ENCODE data around the gene ARRDC2. TPM values are rescaled to one million over a fixed set of nuclear protein-coding genes. Genes with fewer than 3 reads are reported as not detected.

ARRDC2 gene
- total and polyA plus RNA-seq, 8 donors = 3.8 to 34.8 (median 9.6) TPM

DNA sequence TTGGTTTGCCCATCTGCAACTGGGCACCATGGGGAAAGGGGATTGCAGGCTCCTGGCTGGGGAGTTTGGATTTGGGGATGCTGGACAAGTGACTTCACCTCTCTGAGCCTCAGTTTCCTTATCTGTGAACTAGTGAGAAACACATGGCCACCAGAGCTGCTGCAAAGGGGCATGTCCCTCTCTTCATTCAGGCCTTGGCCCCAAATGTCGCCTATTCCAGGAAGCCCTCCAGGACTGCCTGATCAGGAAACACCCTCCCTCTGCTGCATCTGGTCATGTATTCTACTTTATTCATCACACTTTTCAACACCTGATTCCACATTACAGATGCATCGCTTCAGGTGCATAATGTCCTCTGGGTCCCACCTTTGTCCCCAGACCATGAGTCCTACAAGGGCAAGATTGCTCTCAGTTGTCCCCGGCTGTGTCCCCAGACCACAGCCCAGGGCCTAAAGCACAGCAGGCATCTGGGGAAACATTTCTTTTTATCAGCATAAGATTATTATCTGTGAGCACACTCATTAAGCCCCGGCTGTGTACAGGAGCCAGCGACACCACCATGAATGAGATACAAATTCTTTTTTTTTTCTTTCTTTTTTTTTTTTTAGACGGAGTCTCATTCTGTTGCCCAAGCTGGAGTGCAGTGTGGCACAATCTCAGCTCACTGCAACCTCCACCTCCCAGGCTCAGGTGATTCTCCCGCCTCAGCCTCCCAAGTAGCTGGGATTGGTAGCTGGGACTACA lies 37.5 kb downstream of the ARRDC2 start:
- peak overlapping the region in 2 of 4 donors; percentile 30 to 41 for H3K4me3 ChIP-seq

DNA sequence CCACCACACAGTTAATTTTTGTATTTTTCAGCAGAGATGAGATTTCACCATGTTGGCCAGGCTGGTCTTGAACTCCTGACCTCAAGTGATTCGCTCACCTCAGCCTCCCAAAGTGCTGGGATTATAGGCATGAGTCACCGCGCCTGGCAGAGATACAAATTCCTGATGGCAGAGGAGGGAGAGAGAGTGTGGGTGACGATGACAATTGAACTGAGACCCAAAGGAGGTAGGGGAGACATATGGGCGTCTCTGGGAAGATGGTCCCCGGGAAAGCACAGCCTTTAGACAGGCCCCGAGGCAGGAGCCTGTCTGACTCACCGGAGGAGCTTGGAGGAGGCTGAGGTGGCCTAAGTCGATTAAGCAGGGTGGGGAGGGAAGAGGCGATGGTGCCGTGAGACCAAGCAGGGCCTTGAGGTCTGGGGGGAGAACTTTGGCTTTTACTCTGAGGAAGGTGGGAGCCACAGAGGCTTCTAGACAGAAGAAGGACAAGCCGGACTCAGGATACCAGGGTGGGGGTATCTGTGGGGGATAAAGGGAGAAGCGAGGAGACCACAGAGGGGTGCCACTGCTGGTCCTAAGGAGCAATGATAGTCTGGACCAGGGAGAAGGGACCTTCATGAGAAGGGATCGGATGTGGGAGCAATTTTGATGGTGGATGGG lies 38.2 kb downstream of the ARRDC2 start:
- Histone ChIP-seq H3K4me3 (no peak overlapping the region), H3K27me3 (no peaks in the 10 kb centered on the region), H3K36me3 (no peaks in the 10 kb centered on the region), H3K27ac (peak overlapping the region in 2 of 4 donors; percentile 85 to 90), H3K4me1 (peaks cover 0 to 20% (median 4%) of the 10 kb centered on the region in 3 donors), H3K9me3 (no peaks in the 10 kb centered on the region)
- DNase-seq (no peak), FAIRE-seq (no peak), ATAC-seq (no peak)
- TF ChIP-seq, protein P1, sequence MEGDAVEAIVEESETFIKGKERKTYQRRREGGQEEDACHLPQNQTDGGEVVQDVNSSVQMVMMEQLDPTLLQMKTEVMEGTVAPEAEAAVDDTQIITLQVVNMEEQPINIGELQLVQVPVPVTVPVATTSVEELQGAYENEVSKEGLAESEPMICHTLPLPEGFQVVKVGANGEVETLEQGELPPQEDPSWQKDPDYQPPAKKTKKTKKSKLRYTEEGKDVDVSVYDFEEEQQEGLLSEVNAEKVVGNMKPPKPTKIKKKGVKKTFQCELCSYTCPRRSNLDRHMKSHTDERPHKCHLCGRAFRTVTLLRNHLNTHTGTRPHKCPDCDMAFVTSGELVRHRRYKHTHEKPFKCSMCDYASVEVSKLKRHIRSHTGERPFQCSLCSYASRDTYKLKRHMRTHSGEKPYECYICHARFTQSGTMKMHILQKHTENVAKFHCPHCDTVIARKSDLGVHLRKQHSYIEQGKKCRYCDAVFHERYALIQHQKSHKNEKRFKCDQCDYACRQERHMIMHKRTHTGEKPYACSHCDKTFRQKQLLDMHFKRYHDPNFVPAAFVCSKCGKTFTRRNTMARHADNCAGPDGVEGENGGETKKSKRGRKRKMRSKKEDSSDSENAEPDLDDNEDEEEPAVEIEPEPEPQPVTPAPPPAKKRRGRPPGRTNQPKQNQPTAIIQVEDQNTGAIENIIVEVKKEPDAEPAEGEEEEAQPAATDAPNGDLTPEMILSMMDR (IDR thresholded peaks at IDR 0.05) = no peak
- intact Hi-C loops (cut with DNase I) = no loop called here
- WGBS, 2 donors = 75 to 78% methylated on average over 14 of the region's 14 CpGs

More for the DNA sequence above, 37.5 kb downstream of the ARRDC2 start:
- TF ChIP-seq, protein P1 (IDR thresholded peaks at IDR 0.05) = no peak
- Histone ChIP-seq H3K27ac (peak overlapping the region; percentile 31 to 90 (median 75)), H3K4me1 (peaks cover 0 to 20% (median 4%) of the 10 kb centered on the region in 3 donors), H3K27me3 (no peaks in the 10 kb centered on the region), H3K9me3 (no peaks in the 10 kb centered on the region), H3K36me3 (no peaks in the 10 kb centered on the region)
- ATAC-seq (peak in 2 of 4 donors; percentile 2 to 4), FAIRE-seq (no peak), DNase-seq (no peak)
- WGBS, 2 donors = 67 to 70% methylated on average over 7 of the region's 7 CpGs
- intact Hi-C loops (cut with DNase I) = no loop called here

DNA sequence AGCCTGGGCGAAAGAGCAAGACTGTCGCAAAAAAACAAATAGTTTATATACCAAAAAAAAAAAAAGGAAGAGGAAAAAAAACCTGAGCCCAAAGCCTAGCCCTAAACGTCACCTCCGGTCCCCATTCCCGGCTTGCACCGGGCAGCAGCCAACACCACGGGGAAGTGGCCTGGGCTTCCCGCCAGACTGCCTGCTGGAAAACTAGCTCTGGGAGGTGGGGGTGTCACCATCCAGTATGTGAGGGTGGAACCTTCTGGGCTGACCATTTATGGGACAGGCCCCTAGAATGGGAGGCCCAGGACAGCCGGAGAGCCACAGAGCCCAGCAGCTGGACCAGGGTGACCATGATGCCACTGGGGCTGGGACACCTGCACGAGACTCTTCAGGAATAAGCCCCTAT lies 41.4 kb downstream of the ARRDC2 start:
- peak; percentile 77 to 88 (median 83) for DNase-seq
- H3K27ac ChIP-seq = peak overlapping the region; percentile 26 to 89 (median 65)
- no peak overlapping the region for H3K4me3 ChIP-seq
- no peak for FAIRE-seq
- H3K9me3 ChIP-seq = no peaks in the 10 kb centered on the region
- intact Hi-C loops (cut with DNase I) = no loop called here
- no peaks in the 10 kb centered on the region for H3K27me3 ChIP-seq
- H3K36me3 ChIP-seq = no peaks in the 10 kb centered on the region
- H3K4me1 ChIP-seq = peaks cover 3 to 24% (median 5%) of the 10 kb centered on the region in 3 donors
- TF ChIP-seq, protein P1 (IDR thresholded peaks at IDR 0.05) = no peak
- ATAC-seq = peak; percentile 63 to 73 (median 68)
- 33 to 41% methylated on average over 10 of the region's 10 CpGs for WGBS, 2 donors

DNA sequence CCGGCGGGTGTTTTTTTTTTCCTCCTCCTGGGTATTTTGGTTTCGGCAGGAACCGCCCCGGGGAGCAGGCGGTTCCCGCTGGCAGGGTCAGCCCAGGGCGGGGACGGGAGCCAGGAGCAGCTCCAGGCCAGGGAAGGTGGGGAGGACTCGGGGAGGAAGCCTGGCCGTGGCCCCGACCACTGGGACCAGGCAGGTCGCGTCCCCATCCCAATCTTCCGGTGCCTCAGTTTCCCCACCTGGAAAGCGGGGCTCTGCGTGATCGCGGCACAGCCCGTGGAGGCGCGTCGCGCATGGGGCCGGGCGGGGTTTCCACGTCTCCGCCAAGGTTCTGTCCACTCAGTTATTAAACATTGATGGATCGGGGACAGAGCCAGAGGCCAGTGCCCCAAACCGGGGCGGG lies 43.9 kb downstream of the ARRDC2 start:
- FAIRE-seq (no peak), DNase-seq (peak in 5 of 6 donors; percentile 25 to 63 (median 39)), ATAC-seq (peak; percentile 53 to 73 (median 61))
- Histone ChIP-seq H3K4me3 (peak overlapping the region in 1 of 4 donors; percentile 17), H3K27me3 (no peaks in the 10 kb centered on the region), H3K36me3 (no peaks in the 10 kb centered on the region), H3K27ac (peak overlapping the region; percentile 9 to 72 (median 56)), H3K9me3 (no peaks in the 10 kb centered on the region), H3K4me1 (peaks cover 0 to 14% (median 5%) of the 10 kb centered on the region in 3 donors)
- intact Hi-C loops (cut with DNase I) = no loop called here
- TF ChIP-seq, protein P1 (IDR thresholded peaks at IDR 0.05) = no peak
- WGBS, 2 donors = 4 to 11% methylated on average over 24 to 31 of the region's 31 CpGs

All from pancreas (tissue), 10 donors.